HepG2 (cell line): ENCODE results near the gene FANCL.
"Not testable (repeated sequence)": the region's sequence is repeated elsewhere in the genome, so short reads cannot be mapped to it uniquely, and the experiment has no call there.

ENCODE experiments used
- FOXM1 ChIP-seq: sonication (generic); formaldehyde crosslinking; IDR thresholded peaks from 2 replicates; pipeline ENCODE4 v1.5.0; 2020; ENCODE audit warnings: missing genetic modification reagents
- IRX3 ChIP-seq: sonication (generic); formaldehyde crosslinking; IDR thresholded peaks from 2 replicates; pipeline ENCODE4 v1.8.1; 2023; ENCODE audit warnings: mild to moderate bottlenecking, low read depth, missing genetic modification reagents, borderline replicate concordance
- MTA1 ChIP-seq: sonication (generic); formaldehyde crosslinking; IDR thresholded peaks from 2 replicates; pipeline ENCODE4 v1.4.0; 2020; ENCODE audit warnings: missing genetic modification reagents, mild to moderate bottlenecking, borderline replicate concordance
- MXI1 ChIP-seq: IDR thresholded peaks from 3 replicates; pipeline ENCODE4 v1.6.1; 2012; ENCODE audit warnings: low read depth, low read length, inconsistent platforms, borderline replicate concordance
- POLR2A ChIP-seq, 2 experiments: IDR thresholded peaks; 2 replicates each; pipeline ENCODE4 v1.6.1; 2011; ENCODE audit warnings: low read depth in 2 of 2, low read length in 2 of 2, mild to moderate bottlenecking in 1 of 2, moderate library complexity in 1 of 2; ENCODE audit not compliant: insufficient read depth in 1 of 2
- SIX1 ChIP-seq: sonication (generic); formaldehyde crosslinking; IDR thresholded peaks from 2 replicates; pipeline ENCODE4 v1.4.0; 2020; ENCODE audit warnings: missing genetic modification reagents, borderline replicate concordance
- ZNF3 ChIP-seq: IDR thresholded peaks from 2 replicates; pipeline ENCODE4 v1.7.0; 2017; ENCODE audit warnings: inconsistent platforms
- ZNF747 ChIP-seq: sonication (generic); formaldehyde crosslinking; IDR thresholded peaks from 2 replicates; pipeline ENCODE4 v1.8.1; 2023; ENCODE audit warnings: missing genetic modification reagents, mild to moderate bottlenecking, borderline replicate concordance
- TF ChIP-seq, protein P1 (sequence below): sonication (generic); formaldehyde crosslinking; IDR thresholded peaks from 2 replicates; pipeline ENCODE4 v1.9.0; 2021; ENCODE audit warnings: missing genetic modification reagents, borderline replicate concordance
- TF ChIP-seq, protein P2 (sequence below): sonication (generic); formaldehyde crosslinking; IDR thresholded peaks from 2 replicates; pipeline ENCODE4 v1.5.0; 2020; ENCODE audit warnings: mild to moderate bottlenecking, missing genetic modification reagents, moderate library complexity
- TF ChIP-seq, protein P3 (sequence below): sonication (generic); formaldehyde crosslinking; IDR thresholded peaks from 2 replicates; pipeline ENCODE4 v1.4.0; 2020; ENCODE audit warnings: mild to moderate bottlenecking, missing genetic modification reagents
- TF ChIP-seq, protein P4 (sequence below): sonication (generic); formaldehyde crosslinking; IDR thresholded peaks from 2 replicates; pipeline ENCODE4 v1.4.0; 2020; ENCODE audit warnings: missing genetic modification reagents

DNA sequence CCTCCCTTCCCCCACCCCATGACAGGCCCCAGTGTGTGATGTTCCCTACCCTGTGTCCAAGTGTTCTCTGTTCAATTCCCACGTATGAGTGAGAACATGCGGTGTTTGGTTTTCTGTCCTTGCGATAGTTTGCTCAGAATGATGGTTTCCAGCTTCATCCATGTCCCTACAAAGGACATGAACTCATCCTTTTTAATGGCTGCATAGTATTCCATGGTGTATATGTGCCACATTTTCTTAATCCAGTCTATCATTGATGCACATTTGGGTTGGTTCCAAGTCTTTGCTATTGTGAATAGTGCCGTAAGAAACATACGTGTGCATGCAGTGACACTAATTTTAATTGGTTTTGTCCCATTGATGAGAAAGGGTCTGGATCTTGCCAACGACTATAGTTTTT lies 95.4 kb downstream of the FANCL start:
- TF ChIP-seq, protein P1, sequence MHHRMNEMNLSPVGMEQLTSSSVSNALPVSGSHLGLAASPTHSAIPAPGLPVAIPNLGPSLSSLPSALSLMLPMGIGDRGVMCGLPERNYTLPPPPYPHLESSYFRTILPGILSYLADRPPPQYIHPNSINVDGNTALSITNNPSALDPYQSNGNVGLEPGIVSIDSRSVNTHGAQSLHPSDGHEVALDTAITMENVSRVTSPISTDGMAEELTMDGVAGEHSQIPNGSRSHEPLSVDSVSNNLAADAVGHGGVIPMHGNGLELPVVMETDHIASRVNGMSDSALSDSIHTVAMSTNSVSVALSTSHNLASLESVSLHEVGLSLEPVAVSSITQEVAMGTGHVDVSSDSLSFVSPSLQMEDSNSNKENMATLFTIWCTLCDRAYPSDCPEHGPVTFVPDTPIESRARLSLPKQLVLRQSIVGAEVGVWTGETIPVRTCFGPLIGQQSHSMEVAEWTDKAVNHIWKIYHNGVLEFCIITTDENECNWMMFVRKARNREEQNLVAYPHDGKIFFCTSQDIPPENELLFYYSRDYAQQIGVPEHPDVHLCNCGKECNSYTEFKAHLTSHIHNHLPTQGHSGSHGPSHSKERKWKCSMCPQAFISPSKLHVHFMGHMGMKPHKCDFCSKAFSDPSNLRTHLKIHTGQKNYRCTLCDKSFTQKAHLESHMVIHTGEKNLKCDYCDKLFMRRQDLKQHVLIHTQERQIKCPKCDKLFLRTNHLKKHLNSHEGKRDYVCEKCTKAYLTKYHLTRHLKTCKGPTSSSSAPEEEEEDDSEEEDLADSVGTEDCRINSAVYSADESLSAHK (CRISPR knock-in tag) = not testable (repeated sequence)
- TF ChIP-seq ZNF747 (CRISPR knock-in tag); ZNF3; MXI1; POLR2A (IDR thresholded peaks at IDR 0.05; ENCODE audit: insufficient read depth in 1 of 2, low read depth in 2 of 2, low read length in 2 of 2); SIX1; IRX3; FOXM1 (CRISPR knock-in tag); MTA1: not testable (repeated sequence)
- TF ChIP-seq, protein P2, sequence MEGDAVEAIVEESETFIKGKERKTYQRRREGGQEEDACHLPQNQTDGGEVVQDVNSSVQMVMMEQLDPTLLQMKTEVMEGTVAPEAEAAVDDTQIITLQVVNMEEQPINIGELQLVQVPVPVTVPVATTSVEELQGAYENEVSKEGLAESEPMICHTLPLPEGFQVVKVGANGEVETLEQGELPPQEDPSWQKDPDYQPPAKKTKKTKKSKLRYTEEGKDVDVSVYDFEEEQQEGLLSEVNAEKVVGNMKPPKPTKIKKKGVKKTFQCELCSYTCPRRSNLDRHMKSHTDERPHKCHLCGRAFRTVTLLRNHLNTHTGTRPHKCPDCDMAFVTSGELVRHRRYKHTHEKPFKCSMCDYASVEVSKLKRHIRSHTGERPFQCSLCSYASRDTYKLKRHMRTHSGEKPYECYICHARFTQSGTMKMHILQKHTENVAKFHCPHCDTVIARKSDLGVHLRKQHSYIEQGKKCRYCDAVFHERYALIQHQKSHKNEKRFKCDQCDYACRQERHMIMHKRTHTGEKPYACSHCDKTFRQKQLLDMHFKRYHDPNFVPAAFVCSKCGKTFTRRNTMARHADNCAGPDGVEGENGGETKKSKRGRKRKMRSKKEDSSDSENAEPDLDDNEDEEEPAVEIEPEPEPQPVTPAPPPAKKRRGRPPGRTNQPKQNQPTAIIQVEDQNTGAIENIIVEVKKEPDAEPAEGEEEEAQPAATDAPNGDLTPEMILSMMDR (CRISPR knock-in tag) = not testable (repeated sequence)
- TF ChIP-seq, protein P3, sequence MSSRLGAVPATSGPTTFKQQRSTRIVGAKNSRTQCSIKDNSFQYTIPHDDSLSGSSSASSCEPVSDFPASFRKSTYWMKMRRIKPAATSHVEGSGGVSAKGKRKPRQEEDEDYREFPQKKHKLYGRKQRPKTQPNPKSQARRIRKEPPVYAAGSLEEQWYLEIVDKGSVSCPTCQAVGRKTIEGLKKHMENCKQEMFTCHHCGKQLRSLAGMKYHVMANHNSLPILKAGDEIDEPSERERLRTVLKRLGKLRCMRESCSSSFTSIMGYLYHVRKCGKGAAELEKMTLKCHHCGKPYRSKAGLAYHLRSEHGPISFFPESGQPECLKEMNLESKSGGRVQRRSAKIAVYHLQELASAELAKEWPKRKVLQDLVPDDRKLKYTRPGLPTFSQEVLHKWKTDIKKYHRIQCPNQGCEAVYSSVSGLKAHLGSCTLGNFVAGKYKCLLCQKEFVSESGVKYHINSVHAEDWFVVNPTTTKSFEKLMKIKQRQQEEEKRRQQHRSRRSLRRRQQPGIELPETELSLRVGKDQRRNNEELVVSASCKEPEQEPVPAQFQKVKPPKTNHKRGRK (CRISPR knock-in tag) = not testable (repeated sequence)
- TF ChIP-seq, protein P4, sequence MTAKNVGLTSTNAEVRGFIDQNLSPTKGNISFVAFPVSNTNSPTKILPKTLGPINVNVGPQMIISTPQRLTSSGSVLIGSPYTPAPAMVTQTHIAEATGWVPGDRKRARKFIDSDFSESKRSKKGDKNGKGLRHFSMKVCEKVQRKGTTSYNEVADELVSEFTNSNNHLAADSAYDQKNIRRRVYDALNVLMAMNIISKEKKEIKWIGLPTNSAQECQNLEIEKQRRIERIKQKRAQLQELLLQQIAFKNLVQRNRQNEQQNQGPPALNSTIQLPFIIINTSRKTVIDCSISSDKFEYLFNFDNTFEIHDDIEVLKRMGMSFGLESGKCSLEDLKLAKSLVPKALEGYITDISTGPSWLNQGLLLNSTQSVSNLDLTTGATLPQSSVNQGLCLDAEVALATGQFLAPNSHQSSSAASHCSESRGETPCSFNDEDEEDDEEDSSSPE (CRISPR knock-in tag) = not testable (repeated sequence)
